H1 (cell line): ENCODE data around the gene RNF13. TPM values are rescaled to one million over a fixed set of nuclear protein-coding genes. Genes with fewer than 3 reads are reported as not detected.

Source experiments
- BRCA1 ChIP-seq: IDR thresholded peaks from 2 replicates; pipeline ENCODE4 v1.6.1; 2012; ENCODE audit warnings: low read depth, low read length, improper control_type of control experiment
- EZH2 ChIP-seq: fragments of 200-600 bp; sonication (generic); IDR thresholded peaks from 2 replicates; pipeline ENCODE4 v1.7.1; 2012; ENCODE audit warnings: low read depth, mild to moderate bottlenecking, moderate library complexity, low read length, inconsistent platforms; ENCODE audit not compliant: severe bottlenecking
- JUN ChIP-seq: IDR thresholded peaks from 2 replicates; pipeline ENCODE4 v1.6.1; 2011; ENCODE audit warnings: low read depth, mild to moderate bottlenecking, improper control_type of control experiment, low read length
- NRF1 ChIP-seq: IDR thresholded peaks from 2 replicates; pipeline ENCODE4 v1.6.1; 2011; ENCODE audit warnings: mild to moderate bottlenecking, low read depth, low read length, improper control_type of control experiment
- SIN3A ChIP-seq, 2 experiments: IDR thresholded peaks in 1 of 2; conservative IDR thresholded peaks in 1 of 2; 2 replicates each; pipeline ENCODE4 v1.6.1; 2011 to 2012; ENCODE audit warnings: low read length in 2 of 2, improper control_type of control experiment in 1 of 2, low read depth in 1 of 2, mild to moderate bottlenecking in 1 of 2
- SP1 ChIP-seq: IDR thresholded peaks from 2 replicates; pipeline ENCODE4 v1.6.1; 2011; ENCODE audit warnings: low read depth, low read length
- SP2 ChIP-seq: IDR thresholded peaks from 2 replicates; pipeline ENCODE4 v1.6.1; 2012; ENCODE audit warnings: mild to moderate bottlenecking, low read length, inconsistent platforms
- SP4 ChIP-seq: IDR thresholded peaks from 2 replicates; pipeline ENCODE4 v1.6.1; 2012; ENCODE audit warnings: low read length, inconsistent platforms
- TAF1 ChIP-seq: IDR thresholded peaks from 2 replicates; pipeline ENCODE4 v1.6.1; 2011; ENCODE audit warnings: mild to moderate bottlenecking, low read depth, low read length
- polyA plus RNA-seq, 7 experiments: library from polyadenylated mRNA; depleted of rRNA in 3 of 7; stranded (reverse) in 5 of 7; unstranded in 2 of 7; fragments of >200 nt in 5 of 7; fragments of 200-250 nt in 2 of 7; gene quantifications; 1 replicate in 5 of 7; 2 replicates in 1 of 7; 4 replicates in 1 of 7; pipeline versions ENCODE4 v1.2.1 to v1.2.3, GENCODE V29; 2011 to 2013; ENCODE audit warnings: missing spikeins in 2 of 7, mixed read lengths in 2 of 7
- total RNA-seq: library from RNA; stranded (reverse); fragmentation: NEBNext Ultra II Directional; extraction: Animal tissue kit (Norgen Biotek cat#: 25700); gene quantifications from 2 replicates; pipeline ENCODE4 v1.2.1, GENCODE V29; 2021
- TF ChIP-seq, protein P1 (sequence below): fragments of 300-600 bp; sonication (generic); IDR thresholded peaks from 2 replicates; pipeline ENCODE4 v1.7.1; 2012; ENCODE audit warnings: low read length, moderate library complexity, mild to moderate bottlenecking, inconsistent platforms; ENCODE audit not compliant: insufficient replicate concordance
- TF ChIP-seq, protein P2 (sequence below): IDR thresholded peaks from 2 replicates; pipeline ENCODE4 v1.6.1; 2011; ENCODE audit warnings: low read length, improper control_type of control experiment

RNF13 gene
- total and polyA plus RNA-seq, 2 of the 8 experiments (the other 6 are each of a cell fraction or from before 2014, with no cell fraction given), result 19.4 to 35.4 TPM

DNA sequence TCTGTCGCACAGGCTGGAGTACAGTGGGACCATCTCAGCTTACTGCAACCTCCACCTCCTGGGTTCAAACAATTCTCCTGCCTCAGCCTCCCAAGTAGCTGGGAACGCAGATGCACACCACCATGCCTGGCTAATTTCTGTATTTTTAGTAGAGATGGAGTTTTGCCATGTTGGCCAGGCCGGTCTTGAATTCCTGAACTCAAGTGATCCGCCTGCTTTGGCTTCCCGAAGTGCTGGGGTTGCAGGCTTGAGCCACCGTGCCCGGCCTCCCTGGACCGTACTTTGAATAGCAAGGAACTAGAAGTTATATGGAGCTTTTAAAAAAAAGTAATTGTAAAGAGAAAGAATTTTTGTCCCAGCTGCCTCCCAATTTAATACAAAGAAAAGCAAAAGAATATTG is 12.3 kb upstream of the RNF13 start (continued):
- TF ChIP-seq, protein P1, sequence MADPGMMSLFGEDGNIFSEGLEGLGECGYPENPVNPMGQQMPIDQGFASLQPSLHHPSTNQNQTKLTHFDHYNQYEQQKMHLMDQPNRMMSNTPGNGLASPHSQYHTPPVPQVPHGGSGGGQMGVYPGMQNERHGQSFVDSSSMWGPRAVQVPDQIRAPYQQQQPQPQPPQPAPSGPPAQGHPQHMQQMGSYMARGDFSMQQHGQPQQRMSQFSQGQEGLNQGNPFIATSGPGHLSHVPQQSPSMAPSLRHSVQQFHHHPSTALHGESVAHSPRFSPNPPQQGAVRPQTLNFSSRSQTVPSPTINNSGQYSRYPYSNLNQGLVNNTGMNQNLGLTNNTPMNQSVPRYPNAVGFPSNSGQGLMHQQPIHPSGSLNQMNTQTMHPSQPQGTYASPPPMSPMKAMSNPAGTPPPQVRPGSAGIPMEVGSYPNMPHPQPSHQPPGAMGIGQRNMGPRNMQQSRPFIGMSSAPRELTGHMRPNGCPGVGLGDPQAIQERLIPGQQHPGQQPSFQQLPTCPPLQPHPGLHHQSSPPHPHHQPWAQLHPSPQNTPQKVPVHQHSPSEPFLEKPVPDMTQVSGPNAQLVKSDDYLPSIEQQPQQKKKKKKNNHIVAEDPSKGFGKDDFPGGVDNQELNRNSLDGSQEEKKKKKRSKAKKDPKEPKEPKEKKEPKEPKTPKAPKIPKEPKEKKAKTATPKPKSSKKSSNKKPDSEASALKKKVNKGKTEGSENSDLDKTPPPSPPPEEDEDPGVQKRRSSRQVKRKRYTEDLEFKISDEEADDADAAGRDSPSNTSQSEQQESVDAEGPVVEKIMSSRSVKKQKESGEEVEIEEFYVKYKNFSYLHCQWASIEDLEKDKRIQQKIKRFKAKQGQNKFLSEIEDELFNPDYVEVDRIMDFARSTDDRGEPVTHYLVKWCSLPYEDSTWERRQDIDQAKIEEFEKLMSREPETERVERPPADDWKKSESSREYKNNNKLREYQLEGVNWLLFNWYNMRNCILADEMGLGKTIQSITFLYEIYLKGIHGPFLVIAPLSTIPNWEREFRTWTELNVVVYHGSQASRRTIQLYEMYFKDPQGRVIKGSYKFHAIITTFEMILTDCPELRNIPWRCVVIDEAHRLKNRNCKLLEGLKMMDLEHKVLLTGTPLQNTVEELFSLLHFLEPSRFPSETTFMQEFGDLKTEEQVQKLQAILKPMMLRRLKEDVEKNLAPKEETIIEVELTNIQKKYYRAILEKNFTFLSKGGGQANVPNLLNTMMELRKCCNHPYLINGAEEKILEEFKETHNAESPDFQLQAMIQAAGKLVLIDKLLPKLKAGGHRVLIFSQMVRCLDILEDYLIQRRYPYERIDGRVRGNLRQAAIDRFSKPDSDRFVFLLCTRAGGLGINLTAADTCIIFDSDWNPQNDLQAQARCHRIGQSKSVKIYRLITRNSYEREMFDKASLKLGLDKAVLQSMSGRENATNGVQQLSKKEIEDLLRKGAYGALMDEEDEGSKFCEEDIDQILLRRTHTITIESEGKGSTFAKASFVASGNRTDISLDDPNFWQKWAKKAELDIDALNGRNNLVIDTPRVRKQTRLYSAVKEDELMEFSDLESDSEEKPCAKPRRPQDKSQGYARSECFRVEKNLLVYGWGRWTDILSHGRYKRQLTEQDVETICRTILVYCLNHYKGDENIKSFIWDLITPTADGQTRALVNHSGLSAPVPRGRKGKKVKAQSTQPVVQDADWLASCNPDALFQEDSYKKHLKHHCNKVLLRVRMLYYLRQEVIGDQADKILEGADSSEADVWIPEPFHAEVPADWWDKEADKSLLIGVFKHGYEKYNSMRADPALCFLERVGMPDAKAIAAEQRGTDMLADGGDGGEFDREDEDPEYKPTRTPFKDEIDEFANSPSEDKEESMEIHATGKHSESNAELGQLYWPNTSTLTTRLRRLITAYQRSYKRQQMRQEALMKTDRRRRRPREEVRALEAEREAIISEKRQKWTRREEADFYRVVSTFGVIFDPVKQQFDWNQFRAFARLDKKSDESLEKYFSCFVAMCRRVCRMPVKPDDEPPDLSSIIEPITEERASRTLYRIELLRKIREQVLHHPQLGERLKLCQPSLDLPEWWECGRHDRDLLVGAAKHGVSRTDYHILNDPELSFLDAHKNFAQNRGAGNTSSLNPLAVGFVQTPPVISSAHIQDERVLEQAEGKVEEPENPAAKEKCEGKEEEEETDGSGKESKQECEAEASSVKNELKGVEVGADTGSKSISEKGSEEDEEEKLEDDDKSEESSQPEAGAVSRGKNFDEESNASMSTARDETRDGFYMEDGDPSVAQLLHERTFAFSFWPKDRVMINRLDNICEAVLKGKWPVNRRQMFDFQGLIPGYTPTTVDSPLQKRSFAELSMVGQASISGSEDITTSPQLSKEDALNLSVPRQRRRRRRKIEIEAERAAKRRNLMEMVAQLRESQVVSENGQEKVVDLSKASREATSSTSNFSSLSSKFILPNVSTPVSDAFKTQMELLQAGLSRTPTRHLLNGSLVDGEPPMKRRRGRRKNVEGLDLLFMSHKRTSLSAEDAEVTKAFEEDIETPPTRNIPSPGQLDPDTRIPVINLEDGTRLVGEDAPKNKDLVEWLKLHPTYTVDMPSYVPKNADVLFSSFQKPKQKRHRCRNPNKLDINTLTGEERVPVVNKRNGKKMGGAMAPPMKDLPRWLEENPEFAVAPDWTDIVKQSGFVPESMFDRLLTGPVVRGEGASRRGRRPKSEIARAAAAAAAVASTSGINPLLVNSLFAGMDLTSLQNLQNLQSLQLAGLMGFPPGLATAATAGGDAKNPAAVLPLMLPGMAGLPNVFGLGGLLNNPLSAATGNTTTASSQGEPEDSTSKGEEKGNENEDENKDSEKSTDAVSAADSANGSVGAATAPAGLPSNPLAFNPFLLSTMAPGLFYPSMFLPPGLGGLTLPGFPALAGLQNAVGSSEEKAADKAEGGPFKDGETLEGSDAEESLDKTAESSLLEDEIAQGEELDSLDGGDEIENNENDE, result no peak
- TF ChIP-seq BRCA1 (no peak), JUN (no peak), SP4 (no peak), TAF1 (no peak), SP1 (no peak), EZH2 (no peak), SP2 (no peak), SIN3A (conservative IDR thresholded peaks at IDR 0.05 in 1 of 2, IDR thresholded peaks at IDR 0.05 in 1 of 2; ENCODE audit: low read depth in 1 of 2, low read length in 2 of 2) (no peak), NRF1 (no peak)
- TF ChIP-seq, protein P2, sequence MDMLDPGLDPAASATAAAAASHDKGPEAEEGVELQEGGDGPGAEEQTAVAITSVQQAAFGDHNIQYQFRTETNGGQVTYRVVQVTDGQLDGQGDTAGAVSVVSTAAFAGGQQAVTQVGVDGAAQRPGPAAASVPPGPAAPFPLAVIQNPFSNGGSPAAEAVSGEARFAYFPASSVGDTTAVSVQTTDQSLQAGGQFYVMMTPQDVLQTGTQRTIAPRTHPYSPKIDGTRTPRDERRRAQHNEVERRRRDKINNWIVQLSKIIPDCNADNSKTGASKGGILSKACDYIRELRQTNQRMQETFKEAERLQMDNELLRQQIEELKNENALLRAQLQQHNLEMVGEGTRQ, result no peak
